CD1c-positive myeloid dendritic cell (primary cell): ENCODE data around the gene VAMP4.
"Not testable (repeated sequence)": the region's sequence is repeated elsewhere in the genome, so short reads cannot be mapped to it uniquely, and the experiment has no call there.

Source experiments
- DNase-seq: peaks from one replicate; pipeline ENCODE4 v3.0.0-alpha.2; 2016; ENCODE audit errors: extremely low spot score

The VAMP4 gene

GRCh38 chr1:171695772-171696171 is 46.1 kb downstream of the VAMP4 start:
- not testable (repeated sequence) for DNase-seq

GRCh38 chr1:171693541-171693940 is 48.3 kb downstream of the VAMP4 start:
- not testable (repeated sequence) for DNase-seq

- DNase-seq = no peak
Observed at GRCh38 chr1:171683870-171684269, 58.0 kb downstream of the VAMP4 start.

- no peak for DNase-seq
Observed at GRCh38 chr1:171680339-171680738, 61.5 kb downstream of the VAMP4 start.

- no peak for DNase-seq
Observed at GRCh38 chr1:171676823-171677222, 65.0 kb downstream of the VAMP4 start.

- DNase-seq = no peak
Observed at GRCh38 chr1:171674431-171675405, 67.1 kb downstream of the VAMP4 start.

- no peak for DNase-seq
Observed at GRCh38 chr1:171670739-171671138, 71.1 kb downstream of the VAMP4 start.

- no peak for DNase-seq
Observed at GRCh38 chr1:171668372-171668771, 73.5 kb downstream of the VAMP4 start.

- DNase-seq = no peak
Observed at GRCh38 chr1:171666114-171666769, 75.6 kb downstream of the VAMP4 start.

GRCh38 chr1:171664976-171665375 is 76.9 kb downstream of the VAMP4 start:
- DNase-seq = no peak

GRCh38 chr1:171663854-171664575 is 77.8 kb downstream of the VAMP4 start:
- DNase-seq = no peak

GRCh38 chr1:171663036-171663853 is 78.6 kb downstream of the VAMP4 start:
- DNase-seq = no peak

- no peak for DNase-seq
Observed at GRCh38 chr1:171661076-171661650, 80.7 kb downstream of the VAMP4 start.

- DNase-seq = not testable (repeated sequence)
Observed at GRCh38 chr1:171656206-171656605, 85.7 kb downstream of the VAMP4 start.

GRCh38 chr1:171655746-171656116 is 86.1 kb downstream of the VAMP4 start:
- no peak for DNase-seq

- DNase-seq = peak; percentile 52
Observed at GRCh38 chr1:171654942-171655745, 86.7 kb downstream of the VAMP4 start.

GRCh38 chr1:171654201-171654941 is 87.5 kb downstream of the VAMP4 start:
- no peak for DNase-seq

GRCh38 chr1:171653796-171654195 is 88.1 kb downstream of the VAMP4 start:
- no peak for DNase-seq

GRCh38 chr1:171652234-171652822 is 89.5 kb downstream of the VAMP4 start, which contains the start of gene MYOC:
Gene MYOC, minus strand, starts transcription at chr1:171652688. Its CDS starts 77 bp downstream, at chr1:171652611.
- DNase-seq = no peak
